SK-N-MC (cell line): ENCODE results near the gene POLR2L.

ENCODE experiments used
- DNase-seq: peaks from one replicate; pipeline ENCODE4 v3.0.0-alpha.2; 2011; ENCODE audit warnings: low read depth, low spot score
- H3K27ac ChIP-seq: fragments of 200-600 bp; sonication (generic); 2 replicates; pipeline ENCODE4 v1.5.1; 2016; ENCODE audit warnings: mixed run types
- H3K36me3 ChIP-seq: fragments of 200-600 bp; sonication (generic); 2 replicates; pipeline ENCODE4 v1.6.1; 2017; ENCODE audit warnings: antibody characterized with exemption, low read length, mixed read lengths; ENCODE audit not compliant: insufficient read depth
- H3K4me3 ChIP-seq: fragments of 200-600 bp; sonication (generic); 2 replicates; pipeline ENCODE4 v1.5.1; 2016
- H3K9ac ChIP-seq: fragments of 200-600 bp; sonication (generic); 2 replicates; pipeline ENCODE4 v1.8.0; 2017; ENCODE audit warnings: mixed run types, mixed read lengths; ENCODE audit not compliant: insufficient read length
- H3K9me3 ChIP-seq: fragments of 200-600 bp; sonication (generic); 2 replicates; pipeline ENCODE4 v1.6.1; 2017; ENCODE audit warnings: low read depth, mild to moderate bottlenecking, antibody characterized with exemption, low read length, moderate library complexity, mixed read lengths
- EZH2 ChIP-seq: fragments of 200-600 bp; sonication (generic); IDR thresholded peaks from one replicate; pipeline ENCODE4 v1.6.1; 2017; ENCODE audit warnings: antibody characterized with exemption
- FOXP2 ChIP-seq: optimal IDR thresholded peaks from 2 replicates; pipeline ENCODE3; 2011; ENCODE audit warnings: mild to moderate bottlenecking, moderate library complexity; ENCODE audit not compliant: insufficient read depth; ENCODE audit errors: extremely low read length, control extremely low read depth
- POLR2AphosphoS5 ChIP-seq: IDR thresholded peaks from 2 replicates; pipeline ENCODE4 v1.6.1; 2012; ENCODE audit warnings: mild to moderate bottlenecking, low read depth, low read length, borderline replicate concordance

The POLR2L gene

GRCh38 chr11:839280-839623, 3.1 kb downstream of the POLR2L start:
- H3K9ac ChIP-seq: no peak overlapping the region
- DNase-seq: no peak
- peak overlapping the region; percentile 9; the same call in 1 of the 2 replicates for H3K27ac ChIP-seq
- peak; percentile 71; the same call in 1 of the 2 replicates for TF ChIP-seq POLR2AphosphoS5
- no peak for TF ChIP-seq EZH2
- no peak overlapping the region for H3K4me3 ChIP-seq
- H3K9me3 ChIP-seq: no peaks in the 10 kb centered on the region
- H3K36me3 ChIP-seq: peaks cover 37% of the 10 kb centered on the region

GRCh38 chr11:838441-839279, 3.7 kb downstream of the POLR2L start:
- Histone ChIP-seq H3K36me3 (peaks cover 37% of the 10 kb centered on the region), H3K27ac (no peak overlapping the region; the same call in 1 of the 2 replicates), H3K9me3 (no peaks in the 10 kb centered on the region), H3K4me3 (no peak overlapping the region), H3K9ac (no peak overlapping the region)
- no peak for TF ChIP-seq EZH2
- TF ChIP-seq FOXP2: no peak
- TF ChIP-seq POLR2AphosphoS5: no peak; the same call in none of the 2 replicates
- no peak for DNase-seq

- no peak for TF ChIP-seq FOXP2
- DNase-seq: no peak
- no peaks in the 10 kb centered on the region for H3K9me3 ChIP-seq
- H3K27ac ChIP-seq: no peak overlapping the region
- no peak overlapping the region for H3K4me3 ChIP-seq
- peaks cover 37% of the 10 kb centered on the region for H3K36me3 ChIP-seq
- H3K9ac ChIP-seq: no peak overlapping the region
Observed at GRCh38 chr11:837990-838307, 4.4 kb downstream of the POLR2L start.

GRCh38 chr11:837189-837989, 4.9 kb downstream of the POLR2L start:
- TF ChIP-seq POLR2AphosphoS5 (peak; percentile 55), EZH2 (no peak)
- Histone ChIP-seq H3K9me3 (no peaks in the 10 kb centered on the region), H3K36me3 (peaks cover 37% of the 10 kb centered on the region), H3K9ac (no peak overlapping the region), H3K27ac (no peak overlapping the region), H3K4me3 (no peak overlapping the region)
- DNase-seq: no peak

GRCh38 chr11:836700-837099, 5.6 kb downstream of the POLR2L start:
- H3K9ac ChIP-seq: no peak overlapping the region
- peaks cover 37% of the 10 kb centered on the region for H3K36me3 ChIP-seq
- DNase-seq: no peak
- H3K4me3 ChIP-seq: no peak overlapping the region
- TF ChIP-seq FOXP2 (no peak), EZH2 (no peak), POLR2AphosphoS5 (no peak)
- no peak overlapping the region for H3K27ac ChIP-seq
- H3K9me3 ChIP-seq: no peaks in the 10 kb centered on the region

GRCh38 chr11:836274-836673, 6.1 kb downstream of the POLR2L start:
- Histone ChIP-seq H3K9ac (no peak overlapping the region), H3K9me3 (no peaks in the 10 kb centered on the region), H3K4me3 (no peak overlapping the region), H3K36me3 (peaks cover 37% of the 10 kb centered on the region), H3K27ac (no peak overlapping the region)
- DNase-seq: no peak
- TF ChIP-seq POLR2AphosphoS5 (no peak), FOXP2 (no peak), EZH2 (no peak)

- Histone ChIP-seq H3K9me3 (no peaks in the 10 kb centered on the region), H3K9ac (no peak overlapping the region), H3K27ac (no peak overlapping the region), H3K4me3 (no peak overlapping the region), H3K36me3 (peaks cover 28% of the 10 kb centered on the region)
- no peak for TF ChIP-seq EZH2
- TF ChIP-seq POLR2AphosphoS5: no peak
- no peak for TF ChIP-seq FOXP2
- no peak for DNase-seq
Observed at GRCh38 chr11:834371-835316, 7.7 kb downstream of the POLR2L start.

GRCh38 chr11:833849-834311, 8.4 kb downstream of the POLR2L start:
- Histone ChIP-seq H3K27ac (no peak overlapping the region), H3K9ac (peak overlapping the region; percentile 67)
- DNase-seq: no peak

More at GRCh38 chr11:833849-834311, 8.4 kb downstream of the POLR2L start:
- no peaks in the 10 kb centered on the region for H3K9me3 ChIP-seq
- TF ChIP-seq EZH2 (no peak), FOXP2 (no peak), POLR2AphosphoS5 (no peak)
- H3K36me3 ChIP-seq: peaks cover 20% of the 10 kb centered on the region
- peak overlapping the region; percentile 78 for H3K4me3 ChIP-seq
